ENCODE results near the gene VARS2. TPM values are rescaled to one million over a fixed set of nuclear protein-coding genes. Genes with fewer than 3 reads are reported as not detected.

The VARS2 gene
- total and polyA plus RNA-seq, 9 of the 15 experiments (the other 6 are each of a cell fraction or from before 2014, with no cell fraction given), result 1.6 to 53.6 (median 29.9) TPM

DNA sequence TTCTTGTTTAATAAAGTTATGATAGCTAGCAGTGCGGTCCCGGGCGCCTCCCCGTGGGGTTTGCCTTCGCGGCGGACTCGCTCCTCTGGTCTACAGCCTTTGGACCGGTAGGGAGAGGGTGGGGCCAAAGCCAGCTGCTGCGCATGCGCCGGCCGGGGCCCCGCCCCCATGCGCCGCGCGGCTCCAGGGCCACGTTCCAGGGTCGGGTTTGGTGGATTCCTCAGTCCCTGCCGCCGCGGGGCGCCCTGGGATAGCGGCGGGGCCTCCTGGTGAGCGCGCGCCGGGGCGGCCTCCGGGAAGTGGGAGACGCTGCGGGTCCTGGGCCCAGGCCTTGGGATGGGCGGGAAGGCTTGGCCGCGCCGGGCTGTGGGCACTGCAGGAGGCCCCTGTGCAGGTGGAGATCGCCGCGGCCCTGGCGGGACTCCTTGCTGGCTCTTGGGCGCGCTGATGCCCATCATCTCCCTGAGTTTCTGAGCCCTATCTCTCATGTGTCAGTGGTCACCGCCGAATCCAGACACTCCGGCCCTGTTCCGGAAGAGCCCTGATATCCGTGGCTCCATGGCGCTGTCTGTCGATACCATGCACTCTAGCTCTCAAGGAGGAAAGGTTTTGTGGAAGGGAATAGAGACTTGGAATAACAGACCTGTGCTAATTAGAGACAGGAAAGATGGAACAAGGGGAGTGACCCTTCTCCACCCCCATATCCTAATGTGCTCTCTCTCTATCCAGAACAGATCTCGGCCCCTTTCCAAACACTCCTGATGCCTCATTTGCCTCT is at the start of gene VARS2 (continued):
- TF ChIP-seq, protein P1, sequence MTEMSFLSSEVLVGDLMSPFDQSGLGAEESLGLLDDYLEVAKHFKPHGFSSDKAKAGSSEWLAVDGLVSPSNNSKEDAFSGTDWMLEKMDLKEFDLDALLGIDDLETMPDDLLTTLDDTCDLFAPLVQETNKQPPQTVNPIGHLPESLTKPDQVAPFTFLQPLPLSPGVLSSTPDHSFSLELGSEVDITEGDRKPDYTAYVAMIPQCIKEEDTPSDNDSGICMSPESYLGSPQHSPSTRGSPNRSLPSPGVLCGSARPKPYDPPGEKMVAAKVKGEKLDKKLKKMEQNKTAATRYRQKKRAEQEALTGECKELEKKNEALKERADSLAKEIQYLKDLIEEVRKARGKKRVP (CRISPR knock-in tag; IDR thresholded peaks at IDR 0.05), result peak; percentile 61
- no peak for TF ChIP-seq KAT8 (IDR thresholded peaks at IDR 0.05; ENCODE audit: low read depth)
- no peak for TF ChIP-seq HOMEZ (CRISPR knock-in tag; IDR thresholded peaks at IDR 0.05)
- 0 out of 2 replicates have a peak, but pooled peaks have one; percentile 27 for TF ChIP-seq PTBP1 (IDR thresholded peaks at IDR 0.05; ENCODE audit: low read depth, low read length)
- no peak for TF ChIP-seq NFATC3 (IDR thresholded peaks at IDR 0.05)
- no peak for TF ChIP-seq PRPF4 (IDR thresholded peaks at IDR 0.05; ENCODE audit: insufficient read depth, low read depth, low read length, poor library complexity, severe bottlenecking)
- TF ChIP-seq TAL1 (IDR thresholded peaks at IDR 0.05), result no peak
- no peak for TF ChIP-seq GTF2B (IDR thresholded peaks at IDR 0.05; ENCODE audit: extremely low read depth, insufficient read length)
- TF ChIP-seq BCL6 (CRISPR knock-in tag; IDR thresholded peaks at IDR 0.05), result no peak
- TF ChIP-seq RERE (CRISPR knock-in tag; IDR thresholded peaks at IDR 0.05; ENCODE audit: borderline replicate concordance), result no peak
- no peak for TF ChIP-seq SPI1 (IDR thresholded peaks at IDR 0.05; ENCODE audit: borderline replicate concordance, low read depth, low read length)
- no peak for TF ChIP-seq ZNF217 (CRISPR knock-in tag; IDR thresholded peaks at IDR 0.05)
- no peak for TF ChIP-seq HMBOX1 (IDR thresholded peaks at IDR 0.05)
- TF ChIP-seq, protein P2, sequence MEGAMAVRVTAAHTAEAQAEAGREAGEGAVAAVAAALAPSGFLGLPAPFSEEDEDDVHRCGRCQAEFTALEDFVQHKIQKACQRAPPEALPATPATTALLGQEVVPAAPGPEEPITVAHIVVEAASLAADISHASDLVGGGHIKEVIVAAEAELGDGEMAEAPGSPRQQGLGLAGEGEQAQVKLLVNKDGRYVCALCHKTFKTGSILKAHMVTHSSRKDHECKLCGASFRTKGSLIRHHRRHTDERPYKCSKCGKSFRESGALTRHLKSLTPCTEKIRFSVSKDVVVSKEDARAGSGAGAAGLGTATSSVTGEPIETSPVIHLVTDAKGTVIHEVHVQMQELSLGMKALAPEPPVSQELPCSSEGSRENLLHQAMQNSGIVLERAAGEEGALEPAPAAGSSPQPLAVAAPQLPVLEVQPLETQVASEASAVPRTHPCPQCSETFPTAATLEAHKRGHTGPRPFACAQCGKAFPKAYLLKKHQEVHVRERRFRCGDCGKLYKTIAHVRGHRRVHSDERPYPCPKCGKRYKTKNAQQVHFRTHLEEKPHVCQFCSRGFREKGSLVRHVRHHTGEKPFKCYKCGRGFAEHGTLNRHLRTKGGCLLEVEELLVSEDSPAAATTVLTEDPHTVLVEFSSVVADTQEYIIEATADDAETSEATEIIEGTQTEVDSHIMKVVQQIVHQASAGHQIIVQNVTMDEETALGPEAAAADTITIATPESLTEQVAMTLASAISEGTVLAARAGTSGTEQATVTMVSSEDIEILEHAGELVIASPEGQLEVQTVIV (CRISPR knock-in tag; IDR thresholded peaks at IDR 0.05; ENCODE audit: borderline replicate concordance), result no peak

Measured in K562 (cell line).